ENCODE results near the gene SPANXN5. TPM values are rescaled to one million over a fixed set of nuclear protein-coding genes. Genes with fewer than 3 reads are reported as not detected.
"Not testable (repeated sequence)": the region's sequence is repeated elsewhere in the genome, so short reads cannot be mapped to it uniquely, and the experiment has no call there.

Gene SPANXN5
- total RNA-seq, result not detected in 2 replicates

- intact Hi-C loops (cut with micrococcal nuclease), result not testable (repeated sequence)
These were observed at the start of gene SPANXN5 for GRCh38 chrX:52797327-52797726. SPANXN5 (minus strand) TSS chrX:52797427; CDS start chrX:52797348, 79 bp downstream.

- intact Hi-C loops (cut with micrococcal nuclease), result not testable (repeated sequence)
These were observed 46.4 kb upstream of the SPANXN5 start for GRCh38 chrX:52843619-52844018.

- intact Hi-C loops (cut with micrococcal nuclease), result no loop called here
These were observed 41.9 kb upstream of the SPANXN5 start for GRCh38 chrX:52839137-52839536.

- intact Hi-C loops (cut with micrococcal nuclease), result no loop called here
These were observed 33.3 kb upstream of the SPANXN5 start for GRCh38 chrX:52830551-52830950.

GRCh38 chrX:52824608-52825007 is 27.4 kb upstream of the SPANXN5 start:
- intact Hi-C loops (cut with micrococcal nuclease), result no loop called here

GRCh38 chrX:52821079-52821760 is 24.0 kb upstream of the SPANXN5 start:
- intact Hi-C loops (cut with micrococcal nuclease), result no loop called here

- intact Hi-C loops (cut with micrococcal nuclease), result no loop called here
These were observed 22.6 kb upstream of the SPANXN5 start for GRCh38 chrX:52819788-52820187.

- intact Hi-C loops (cut with micrococcal nuclease), result no loop called here
These were observed 13.9 kb upstream of the SPANXN5 start, which contains the start of gene XAGE5 for GRCh38 chrX:52811065-52811625. XAGE5 (plus strand) TSS chrX:52811287; CDS start chrX:52812567, 1,280 bp downstream.

- intact Hi-C loops (cut with micrococcal nuclease), result not testable (repeated sequence)
These were observed 7.6 kb upstream of the SPANXN5 start for GRCh38 chrX:52804876-52805275.

- intact Hi-C loops (cut with micrococcal nuclease), result not testable (repeated sequence)
These were observed 23.7 kb downstream of the SPANXN5 start for GRCh38 chrX:52773504-52773903.

GRCh38 chrX:52765983-52766382 is 31.2 kb downstream of the SPANXN5 start:
- intact Hi-C loops (cut with micrococcal nuclease), result not testable (repeated sequence)

- intact Hi-C loops (cut with micrococcal nuclease), result not testable (repeated sequence)
These were observed 46.3 kb downstream of the SPANXN5 start, which contains the start of gene SSX2B for GRCh38 chrX:52750952-52751351. SSX2B (plus strand) TSS chrX:52751252; CDS start chrX:52752681, 1,429 bp downstream.

Other genes starting within 250 kb of the SPANXN5 start
- gene SSX7, start 142.5 kb downstream of the SPANXN5 start, total RNA-seq, result not detected in 2 replicates
- gene SSX2, start 90.2 kb downstream of the SPANXN5 start, total RNA-seq, result not detected in 2 replicates
- not detected in 2 replicates for gene SSX2B, start 46.2 kb downstream of the SPANXN5 start, total RNA-seq
- gene XAGE5, start 13.9 kb upstream of the SPANXN5 start, total RNA-seq, result not detected in 2 replicates
- not detected in 2 replicates for gene XAGE3, start 70.7 kb upstream of the SPANXN5 start, total RNA-seq
- 14.4 and 17.2 TPM in 2 replicates for gene FAM156B, start 99.9 kb upstream of the SPANXN5 start, total RNA-seq
- 18.2 and 19.6 TPM in 2 replicates for gene FAM156A, start 161.1 kb upstream of the SPANXN5 start, total RNA-seq